T-helper 2 cell treated with Interferon-gamma antibody and Interleukin-4, amounts not matched to agents 5 μg/mL and 100 μg/mL, for 36 hours (primary cell): ENCODE measurements around the gene DPYSL4.
A peak's percentile ranks its signal among the peaks of the same experiment; 100 is the strongest.

ENCODE experiments used
- DNase-seq: peaks from one replicate; pipeline ENCODE4 v3.0.0; 2021; ENCODE audit warnings: low spot score
- H3K27ac Mint-ChIP-seq: one replicate; pipeline ENCODE4 v1.8.0; 2021; ENCODE audit warnings: mild to moderate bottlenecking, mixed read lengths
- H3K27me3 Mint-ChIP-seq: one replicate; pipeline ENCODE4 v1.8.0; 2021; ENCODE audit warnings: low read depth, mixed read lengths
- H3K36me3 Mint-ChIP-seq: one replicate; pipeline ENCODE4 v1.8.0; 2021; ENCODE audit warnings: low read depth, mixed read lengths
- H3K4me1 Mint-ChIP-seq: one replicate; pipeline ENCODE4 v1.8.0; 2021; ENCODE audit warnings: low read depth, mixed read lengths
- H3K4me3 Mint-ChIP-seq: one replicate; pipeline ENCODE4 v1.8.0; 2022; ENCODE audit warnings: mild to moderate bottlenecking, moderate library complexity, mixed read lengths
- H3K9me3 Mint-ChIP-seq: one replicate; pipeline ENCODE4 v1.8.0; 2021; ENCODE audit warnings: mixed read lengths

Gene DPYSL4

DNA sequence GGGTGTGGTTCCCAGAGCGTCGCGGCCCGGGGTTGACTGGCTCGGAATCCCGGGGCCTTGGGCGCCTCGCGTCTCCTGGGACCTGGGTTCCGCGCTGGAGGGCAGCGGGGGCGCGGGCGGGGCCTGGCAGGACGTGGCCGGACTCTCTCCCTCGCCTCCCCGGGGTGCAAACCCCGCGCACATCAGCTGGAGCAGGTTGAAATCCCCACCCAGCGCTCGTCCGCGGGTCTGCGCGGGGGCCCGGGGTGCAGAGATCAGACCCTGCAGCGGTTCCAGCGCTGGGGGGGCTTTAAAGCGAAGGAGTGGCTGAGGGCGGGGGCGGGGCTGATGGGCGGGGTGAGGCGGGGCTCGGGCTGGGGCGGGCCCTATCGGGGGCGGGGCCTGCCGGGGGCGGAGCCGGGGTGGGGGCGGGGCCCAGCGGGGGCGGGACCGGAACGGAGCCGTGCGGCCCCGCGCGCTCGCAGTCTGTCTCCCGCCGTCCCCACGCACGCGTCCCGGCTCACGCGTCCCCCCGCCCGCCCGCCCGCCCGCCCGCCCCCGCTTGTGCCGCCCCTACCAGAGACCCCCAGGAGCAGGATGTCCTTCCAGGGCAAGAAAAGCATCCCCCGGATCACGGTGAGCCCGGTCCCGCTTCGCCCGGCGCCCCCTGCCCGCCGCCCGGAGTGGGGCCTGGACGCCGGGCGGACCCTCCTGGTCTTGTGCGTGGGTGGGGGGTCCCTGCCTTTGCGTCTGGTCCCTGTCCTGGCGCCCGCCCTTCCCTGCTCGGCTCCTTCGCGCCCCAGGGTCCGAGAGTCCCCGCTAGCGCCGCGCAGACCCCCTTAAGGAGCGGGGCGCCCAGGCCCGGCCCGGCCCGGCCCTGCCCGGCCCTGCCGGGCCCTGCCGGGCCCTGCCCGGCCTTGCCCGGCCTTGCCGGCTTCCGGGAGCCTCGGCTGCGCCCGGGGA, at the start of gene DPYSL4:
Gene DPYSL4 (plus strand): TSS at position 461 of the 942 bp plus-strand sequence. CDS start 116 bp downstream, at position 577.
- Mint-ChIP-seq H3K4me3 (peak within 1 kb of the TSS; percentile 59), H3K9me3 (no peaks in the 10 kb centered on the region), H3K36me3 (no peaks in the 10 kb centered on the region), H3K27me3 (peaks cover 36% of the 10 kb centered on the region), H3K4me1 (peaks cover 2% of the 10 kb centered on the region), H3K27ac (no peak within 1 kb of the TSS)
- DNase-seq = no peak

DNA sequence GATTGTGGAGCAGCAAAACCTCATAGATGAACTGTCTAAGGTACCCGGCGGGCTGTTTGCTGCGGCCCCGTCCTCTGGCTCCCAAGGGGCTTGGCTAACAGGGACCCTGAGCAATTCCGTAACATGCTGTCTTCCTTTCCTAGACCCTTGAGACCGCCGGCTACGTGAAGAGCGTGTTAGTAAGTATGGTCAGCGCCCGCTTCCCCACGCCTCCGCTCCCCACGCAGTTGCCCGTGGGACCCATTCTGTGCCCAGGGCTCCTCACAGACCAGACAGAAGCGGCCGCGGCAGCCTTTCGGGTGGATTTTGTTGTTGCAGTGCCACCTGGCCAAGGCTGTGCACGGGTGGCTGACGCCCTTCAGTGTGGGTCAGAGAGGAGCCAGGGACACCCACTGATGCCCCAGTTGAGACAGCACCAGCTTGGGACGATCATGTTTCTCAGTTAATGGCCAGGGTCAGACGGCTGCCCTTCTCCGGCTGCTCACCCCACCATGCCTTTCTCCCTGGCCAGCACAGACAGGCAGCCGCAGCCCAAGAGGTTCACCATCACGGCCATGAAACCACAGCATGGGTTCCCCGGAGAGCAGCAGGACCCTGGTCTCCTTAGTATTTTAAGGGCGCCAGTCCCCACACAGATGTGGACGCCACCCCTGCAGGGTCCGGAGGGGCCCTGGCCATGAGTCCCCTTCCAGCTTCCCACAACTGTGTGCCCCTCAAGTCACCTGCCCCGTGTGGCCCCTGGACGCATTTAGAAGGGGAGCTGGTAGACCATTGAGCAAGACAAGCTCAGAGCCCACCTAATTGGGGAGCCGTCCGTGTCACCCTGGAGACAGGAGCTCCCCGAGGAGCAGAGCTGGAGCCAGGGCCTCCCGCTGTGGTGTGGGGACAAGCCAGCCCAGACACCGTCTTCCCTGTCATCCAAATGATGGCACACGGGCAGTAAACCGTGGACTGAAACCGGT, 49.4 kb upstream of the DPYSL4 start:
- Mint-ChIP-seq H3K36me3 (no peaks in the 10 kb centered on the region), H3K4me3 (no peak overlapping the region), H3K9me3 (no peaks in the 10 kb centered on the region), H3K4me1 (no peaks in the 10 kb centered on the region), H3K27me3 (no peaks in the 10 kb centered on the region), H3K27ac (no peak overlapping the region)
- DNase-seq = no peak

DNA sequence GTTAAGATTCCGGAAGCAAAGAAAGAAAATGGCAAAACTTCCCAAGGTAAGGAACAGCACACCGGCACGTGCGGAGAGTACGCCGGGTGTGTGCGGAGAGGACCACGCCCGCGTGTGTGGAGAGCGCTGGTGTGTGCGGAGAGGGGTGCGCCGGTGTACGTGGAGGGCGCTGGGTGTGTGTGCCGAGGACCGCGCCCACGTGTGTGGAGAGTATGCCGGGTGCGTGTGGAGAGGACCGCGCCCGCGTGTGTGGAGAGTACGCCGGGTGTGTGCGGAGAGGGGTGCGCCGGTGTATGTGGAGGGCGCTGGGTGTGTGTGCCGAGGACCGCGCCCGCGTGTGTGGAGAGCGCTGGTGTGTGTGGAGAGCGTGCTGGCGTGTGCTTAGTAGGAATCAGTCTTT, 48.6 kb upstream of the DPYSL4 start:
- no peak overlapping the region for H3K27ac Mint-ChIP-seq
- no peak overlapping the region for H3K4me3 Mint-ChIP-seq
- no peaks in the 10 kb centered on the region for H3K9me3 Mint-ChIP-seq
- H3K36me3 Mint-ChIP-seq = no peaks in the 10 kb centered on the region
- H3K27me3 Mint-ChIP-seq = no peaks in the 10 kb centered on the region
- no peak for DNase-seq
- no peaks in the 10 kb centered on the region for H3K4me1 Mint-ChIP-seq

DNA sequence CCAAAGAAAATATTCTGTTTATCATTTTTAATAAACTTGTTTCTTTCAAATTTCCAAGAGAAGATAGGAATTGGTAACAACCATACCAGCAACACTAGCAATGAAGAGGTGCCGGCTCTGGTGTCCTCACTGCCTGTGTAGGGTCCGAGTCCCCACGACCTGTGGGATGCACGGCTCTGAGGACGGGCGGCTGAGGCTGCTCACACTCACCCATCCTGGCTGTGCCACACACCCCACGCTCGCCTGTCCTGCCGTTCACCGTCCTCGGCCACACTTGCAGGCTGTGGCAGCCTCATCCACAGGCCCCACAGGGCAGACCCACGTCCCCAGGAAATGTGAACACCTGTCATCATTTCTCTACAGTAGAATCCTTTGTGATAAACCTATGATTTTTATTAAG, 48.2 kb upstream of the DPYSL4 start:
- H3K36me3 Mint-ChIP-seq = no peaks in the 10 kb centered on the region
- no peak overlapping the region for H3K4me3 Mint-ChIP-seq
- no peak overlapping the region for H3K27ac Mint-ChIP-seq
- no peaks in the 10 kb centered on the region for H3K9me3 Mint-ChIP-seq
- peaks cover 3% of the 10 kb centered on the region for H3K27me3 Mint-ChIP-seq
- H3K4me1 Mint-ChIP-seq = no peaks in the 10 kb centered on the region
- DNase-seq = no peak

DNA sequence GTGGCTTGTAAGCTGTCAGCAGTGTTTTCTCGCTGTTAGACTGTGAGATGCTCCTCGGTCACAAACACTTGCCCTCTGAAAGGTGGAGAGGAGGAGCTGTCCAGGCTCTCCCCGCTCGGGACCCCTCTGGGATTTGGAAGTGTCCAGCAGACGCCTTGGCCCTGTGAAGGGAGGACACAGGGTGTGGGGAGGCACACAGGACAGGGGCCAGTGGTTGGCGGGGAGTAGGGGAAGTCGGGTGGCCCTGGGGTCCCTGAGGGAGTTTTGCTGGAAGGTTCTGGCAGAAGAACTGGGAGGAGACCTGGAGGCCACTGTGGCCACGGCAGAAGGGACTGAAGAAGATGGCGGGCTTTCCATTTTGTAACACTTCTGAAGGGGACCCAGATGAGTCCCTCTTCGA, 47.2 kb upstream of the DPYSL4 start:
- H3K27me3 Mint-ChIP-seq = peaks cover 3% of the 10 kb centered on the region
- H3K4me3 Mint-ChIP-seq = no peak overlapping the region
- no peak overlapping the region for H3K27ac Mint-ChIP-seq
- DNase-seq = no peak
- no peaks in the 10 kb centered on the region for H3K9me3 Mint-ChIP-seq
- no peaks in the 10 kb centered on the region for H3K36me3 Mint-ChIP-seq
- H3K4me1 Mint-ChIP-seq = no peaks in the 10 kb centered on the region

DNA sequence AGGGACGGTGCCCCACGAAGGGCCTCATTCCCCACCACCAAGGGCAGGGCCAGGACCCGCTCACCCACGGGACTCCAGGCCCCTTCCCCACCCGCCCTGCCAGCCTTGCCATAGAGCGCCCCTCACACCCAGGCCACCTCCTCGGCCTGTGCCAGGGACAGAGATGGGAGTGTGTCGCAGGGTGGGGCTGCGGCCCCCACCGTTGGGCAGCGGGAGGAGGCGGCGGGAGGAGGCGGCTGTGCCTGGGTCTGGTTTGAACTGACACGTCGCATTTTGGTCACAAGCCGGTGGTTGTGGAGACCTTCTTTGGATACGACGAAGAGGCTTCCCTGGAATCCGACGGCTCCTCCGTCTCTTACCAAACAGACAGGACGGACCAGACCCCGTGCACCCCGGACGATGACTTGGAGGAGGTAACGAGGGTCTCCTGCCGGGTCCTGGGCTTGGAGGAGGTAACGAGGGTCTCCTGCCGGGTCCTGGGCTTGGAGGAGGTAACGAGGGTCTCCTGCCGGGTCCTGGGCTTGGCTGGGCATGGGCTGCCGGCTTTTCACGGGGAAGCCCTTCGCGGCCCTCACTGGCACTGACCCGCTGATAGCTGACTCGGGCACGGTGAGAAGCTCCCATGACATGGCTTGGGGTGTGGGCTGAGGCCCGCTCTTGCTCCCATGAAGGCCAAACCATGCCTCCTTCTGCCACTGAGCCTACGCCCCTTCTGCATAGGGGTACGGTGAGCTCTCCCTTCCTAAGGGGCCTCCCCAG, 46.4 kb upstream of the DPYSL4 start:
- DNase-seq = no peak

DNA sequence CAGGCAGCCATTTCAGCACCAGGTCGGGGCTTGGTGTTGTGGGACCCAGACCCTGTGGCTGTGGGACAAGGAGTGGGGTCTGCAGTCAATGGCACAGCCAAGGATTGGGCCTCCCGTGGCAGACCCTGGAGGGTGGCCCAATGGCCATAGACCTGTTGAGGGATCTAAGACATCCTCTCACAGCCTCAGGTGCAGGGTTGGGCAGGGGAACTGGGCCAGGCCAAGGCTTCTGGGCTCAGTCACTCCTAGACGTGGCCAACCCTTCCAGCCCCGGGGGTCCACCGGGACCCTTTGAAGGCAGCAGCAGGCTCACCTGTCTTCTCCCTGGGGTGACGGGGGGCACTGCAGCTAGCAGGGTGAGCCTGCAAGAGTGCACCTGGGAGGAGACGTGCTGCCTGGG, 45.7 kb upstream of the DPYSL4 start:
- H3K9me3 Mint-ChIP-seq = no peaks in the 10 kb centered on the region
- no peak overlapping the region for H3K27ac Mint-ChIP-seq
- H3K36me3 Mint-ChIP-seq = no peaks in the 10 kb centered on the region
- no peak overlapping the region for H3K4me3 Mint-ChIP-seq
- no peak for DNase-seq
- no peaks in the 10 kb centered on the region for H3K4me1 Mint-ChIP-seq
- H3K27me3 Mint-ChIP-seq = peaks cover 3% of the 10 kb centered on the region

More for the DNA sequence above, 46.4 kb upstream of the DPYSL4 start:
- H3K4me1 Mint-ChIP-seq = no peaks in the 10 kb centered on the region
- H3K27me3 Mint-ChIP-seq = peaks cover 3% of the 10 kb centered on the region
- no peak overlapping the region for H3K4me3 Mint-ChIP-seq
- H3K36me3 Mint-ChIP-seq = no peaks in the 10 kb centered on the region
- H3K27ac Mint-ChIP-seq = no peak overlapping the region
- no peaks in the 10 kb centered on the region for H3K9me3 Mint-ChIP-seq

DNA sequence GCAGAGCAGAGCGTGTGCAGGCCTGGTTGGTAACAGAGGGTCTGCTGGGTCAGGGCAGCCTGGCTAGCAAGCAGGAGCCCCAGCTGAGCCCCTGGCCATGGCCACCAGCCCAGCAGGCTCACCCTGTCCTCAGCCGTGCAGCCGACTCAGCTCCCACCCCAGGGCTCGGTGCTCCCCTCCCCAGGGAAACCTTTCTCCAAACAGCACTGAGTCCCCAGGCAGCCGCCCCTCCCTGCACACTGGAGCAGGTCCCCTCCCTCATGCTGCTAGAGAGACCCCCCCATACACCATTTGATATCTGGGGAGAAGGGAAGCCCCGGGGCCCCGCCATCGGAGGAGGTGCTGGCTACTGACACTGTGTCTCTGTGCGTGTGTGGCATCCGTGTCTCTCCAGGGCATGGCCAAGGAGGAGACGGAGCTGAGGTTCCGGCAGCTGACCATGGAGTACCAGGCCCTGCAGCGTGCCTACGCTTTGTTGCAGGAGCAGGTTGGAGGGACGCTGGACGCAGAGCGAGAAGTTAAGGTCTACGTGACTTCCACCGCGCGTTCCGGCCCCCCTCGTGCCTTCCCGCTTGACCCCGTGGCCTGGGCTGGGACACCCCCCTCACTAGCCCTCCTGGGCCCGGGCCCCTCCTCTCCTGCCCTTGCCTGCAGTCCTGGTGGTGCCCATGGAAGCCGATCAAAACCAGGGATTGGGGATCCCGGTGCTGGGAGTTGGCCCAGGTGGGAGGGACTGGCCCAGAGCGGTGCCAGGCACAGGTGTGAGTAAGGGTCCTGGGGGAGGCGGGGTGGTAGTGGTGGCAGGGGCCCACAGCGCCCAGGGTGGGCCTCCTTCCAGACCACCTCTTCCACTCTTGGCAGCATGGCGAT, 45.0 kb upstream of the DPYSL4 start:
- no peaks in the 10 kb centered on the region for H3K36me3 Mint-ChIP-seq
- peaks cover 3% of the 10 kb centered on the region for H3K27me3 Mint-ChIP-seq
- no peaks in the 10 kb centered on the region for H3K9me3 Mint-ChIP-seq
- no peak overlapping the region for H3K27ac Mint-ChIP-seq
- H3K4me1 Mint-ChIP-seq = no peaks in the 10 kb centered on the region
- no peak overlapping the region for H3K4me3 Mint-ChIP-seq
- no peak for DNase-seq

DNA sequence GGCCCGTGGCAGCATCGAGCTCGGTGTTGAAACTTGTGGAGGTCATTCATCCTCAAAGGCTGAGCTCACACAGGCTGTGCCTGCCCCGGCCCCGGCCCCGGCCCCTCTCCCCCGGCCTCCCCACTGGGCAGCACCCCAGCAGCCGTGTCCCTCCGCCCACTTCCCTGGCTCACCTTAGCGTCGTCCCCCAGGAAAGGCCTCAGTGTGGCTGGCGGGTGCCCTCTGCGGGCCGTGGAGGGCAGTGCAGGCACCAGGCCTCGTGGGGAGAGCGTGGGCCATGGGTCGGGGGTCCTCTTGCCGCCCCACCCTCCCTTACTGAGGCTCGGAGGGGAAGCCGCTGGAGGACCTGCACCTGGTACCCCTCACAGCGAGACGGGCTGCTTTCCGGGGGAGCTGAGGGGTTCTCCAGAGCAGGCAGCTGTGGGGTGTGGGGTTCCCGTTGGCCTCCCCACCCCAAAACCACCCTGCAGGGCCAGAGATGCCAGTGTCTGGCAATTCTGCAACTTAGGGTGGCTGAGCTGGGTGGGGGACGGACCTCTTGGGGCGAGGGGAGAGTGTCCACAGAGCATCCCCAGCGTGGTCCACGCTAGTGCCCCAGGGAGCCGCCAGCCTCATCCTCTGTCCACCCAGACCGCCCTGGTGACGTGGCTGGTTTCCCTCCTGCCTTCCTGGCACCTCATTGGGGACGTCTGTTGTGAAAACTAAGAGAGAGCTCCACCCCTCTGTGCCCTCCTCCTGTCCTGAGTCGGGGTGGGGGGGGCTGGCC, 44.2 kb upstream of the DPYSL4 start:
- Mint-ChIP-seq H3K36me3 (no peaks in the 10 kb centered on the region), H3K27ac (no peak overlapping the region), H3K4me3 (no peak overlapping the region), H3K9me3 (no peaks in the 10 kb centered on the region), H3K4me1 (no peaks in the 10 kb centered on the region), H3K27me3 (peaks cover 3% of the 10 kb centered on the region)
- DNase-seq = peak; percentile 18

DNA sequence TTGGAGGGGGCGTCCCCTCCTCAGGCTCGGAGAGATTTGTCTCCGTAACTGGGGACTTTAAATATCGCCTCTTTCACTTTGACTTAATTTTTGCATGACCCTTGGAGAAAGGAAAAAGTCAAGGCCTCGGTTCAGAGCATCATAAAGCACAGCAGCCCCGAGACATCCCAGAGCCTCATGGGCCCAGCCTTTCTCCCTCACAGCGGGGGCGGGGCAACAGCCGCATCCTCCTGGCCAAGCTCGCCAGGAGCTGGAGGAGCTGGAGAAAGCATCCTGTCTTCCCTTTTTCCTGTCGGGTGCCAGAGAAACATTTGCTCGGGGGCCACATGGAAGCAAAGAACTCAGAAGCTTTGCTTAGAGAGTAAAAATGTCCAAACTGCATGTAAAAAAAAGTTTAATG, 43.6 kb upstream of the DPYSL4 start:
- Mint-ChIP-seq H3K27ac (no peak overlapping the region), H3K27me3 (peaks cover 3% of the 10 kb centered on the region), H3K4me3 (no peak overlapping the region), H3K36me3 (no peaks in the 10 kb centered on the region), H3K9me3 (no peaks in the 10 kb centered on the region), H3K4me1 (no peaks in the 10 kb centered on the region)
- no peak for DNase-seq

DNA sequence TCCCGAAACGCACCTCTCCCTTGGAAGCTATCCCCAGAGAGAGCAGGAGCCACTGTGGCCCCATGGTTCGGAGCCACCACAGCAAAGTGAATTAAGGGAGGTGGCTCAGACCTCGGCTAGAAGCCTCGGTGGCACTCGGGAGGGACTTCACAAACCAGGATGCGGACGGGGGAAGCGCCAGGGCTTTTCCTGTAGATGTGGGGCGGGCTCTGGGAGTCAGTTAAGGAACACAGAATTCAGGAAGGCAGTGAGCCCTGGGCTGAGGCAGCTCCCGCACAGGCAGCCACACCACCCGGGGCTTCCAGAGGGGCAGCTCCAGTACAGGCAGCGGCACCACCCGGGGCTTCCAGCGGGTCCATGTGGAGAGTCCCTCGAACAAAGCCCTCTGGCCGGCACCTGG, 42.7 kb upstream of the DPYSL4 start:
- H3K27me3 Mint-ChIP-seq = peaks cover 3% of the 10 kb centered on the region
- no peaks in the 10 kb centered on the region for H3K4me1 Mint-ChIP-seq

DNA sequence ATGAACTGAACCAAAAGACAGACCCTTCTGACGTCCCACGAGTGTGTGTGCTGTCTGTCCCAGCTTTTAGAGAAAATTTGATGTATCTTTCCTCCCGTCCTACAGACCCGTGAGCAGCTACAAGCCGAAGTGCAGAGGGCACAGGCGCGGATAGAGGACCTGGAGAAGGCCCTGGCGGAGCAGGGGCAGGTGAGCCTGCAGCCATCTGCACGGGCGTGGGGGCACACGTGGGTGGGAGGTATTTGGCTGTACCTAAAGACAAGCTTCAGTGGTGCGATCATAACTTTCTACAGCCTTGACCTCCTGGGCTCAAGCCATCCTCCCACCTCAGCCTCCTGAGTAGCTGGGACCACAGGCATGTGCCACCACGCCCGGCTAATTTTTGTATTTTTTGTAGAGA, 41.7 kb upstream of the DPYSL4 start:
- no peaks in the 10 kb centered on the region for H3K9me3 Mint-ChIP-seq
- H3K27ac Mint-ChIP-seq = no peak overlapping the region
- DNase-seq = no peak
- no peaks in the 10 kb centered on the region for H3K36me3 Mint-ChIP-seq
- no peak overlapping the region for H3K4me3 Mint-ChIP-seq
- no peaks in the 10 kb centered on the region for H3K4me1 Mint-ChIP-seq
- H3K27me3 Mint-ChIP-seq = peaks cover 3% of the 10 kb centered on the region

More for the DNA sequence above, 42.7 kb upstream of the DPYSL4 start:
- no peak overlapping the region for H3K27ac Mint-ChIP-seq
- DNase-seq = no peak
- H3K4me3 Mint-ChIP-seq = no peak overlapping the region
- no peaks in the 10 kb centered on the region for H3K36me3 Mint-ChIP-seq
- no peaks in the 10 kb centered on the region for H3K9me3 Mint-ChIP-seq
